ENCODE data around the gene PRRG2.

PRRG2 gene

GRCh38 chr19:49539192-49539952 lies 41.7 kb upstream of the PRRG2 start:
- TF ChIP-seq CTCF (IDR thresholded peaks at IDR 0.05; ENCODE audit: control insufficient read depth, extremely low read depth, insufficient read depth) = no peak
- no peak overlapping the region for H3K4me3 ChIP-seq (ENCODE audit: low read depth, low read length)
- no peak for DNase-seq (ENCODE audit: low read depth)

GRCh38 chr19:49541914-49542313 lies 39.2 kb upstream of the PRRG2 start:
- TF ChIP-seq CTCF (IDR thresholded peaks at IDR 0.05; ENCODE audit: control insufficient read depth, extremely low read depth, insufficient read depth) = no peak
- no peak overlapping the region for H3K4me3 ChIP-seq (ENCODE audit: low read depth, low read length)
- DNase-seq (ENCODE audit: low read depth) = no peak

- H3K4me3 ChIP-seq (ENCODE audit: low read depth, low read length) = no peak overlapping the region
- TF ChIP-seq CTCF (IDR thresholded peaks at IDR 0.05; ENCODE audit: control insufficient read depth, extremely low read depth, insufficient read depth) = no peak
- DNase-seq (ENCODE audit: low read depth) = no peak
Observed at GRCh38 chr19:49542446-49542845, 38.7 kb upstream of the PRRG2 start.

- H3K4me3 ChIP-seq (ENCODE audit: low read depth, low read length) = no peak overlapping the region
- no peak for TF ChIP-seq CTCF (IDR thresholded peaks at IDR 0.05; ENCODE audit: control insufficient read depth, extremely low read depth, insufficient read depth)
Observed at GRCh38 chr19:49543032-49543431, 38.1 kb upstream of the PRRG2 start.

GRCh38 chr19:49544154-49544553 lies 37.0 kb upstream of the PRRG2 start:
- no peak overlapping the region for H3K4me3 ChIP-seq (ENCODE audit: low read depth, low read length)
- DNase-seq (ENCODE audit: low read depth) = no peak
- no peak for TF ChIP-seq CTCF (IDR thresholded peaks at IDR 0.05; ENCODE audit: control insufficient read depth, extremely low read depth, insufficient read depth)

More at GRCh38 chr19:49543032-49543431, 38.1 kb upstream of the PRRG2 start:
- no peak for DNase-seq (ENCODE audit: low read depth)

GRCh38 chr19:49546825-49547565 lies 34.1 kb upstream of the PRRG2 start:
- H3K4me3 ChIP-seq (ENCODE audit: low read depth, low read length) = 0 out of 2 replicates have a peak overlapping the region, but pooled peaks have one; percentile 19
- TF ChIP-seq CTCF (IDR thresholded peaks at IDR 0.05; ENCODE audit: control insufficient read depth, extremely low read depth, insufficient read depth) = peak; percentile 82
- peak; percentile 86 for DNase-seq (ENCODE audit: low read depth)

All from LNCaP clone FGC (cell line).